Keratinocyte (primary cell): ENCODE data around the gene VSIG4. TPM values are rescaled to one million over a fixed set of nuclear protein-coding genes. Genes with fewer than 3 reads are reported as not detected.
"Not testable (repeated sequence)": the region's sequence is repeated elsewhere in the genome, so short reads cannot be mapped to it uniquely, and the experiment has no call there.

Source experiments
- DNase-seq: peaks from one replicate; pipeline ENCODE4 v3.0.0-alpha.2; 2011; ENCODE audit warnings: low read depth, missing footprints, low spot score
- FAIRE-seq: peaks from 2 replicates; lab custom pipeline; 2011; peaks lifted over from hg19 to GRCh38; lab: Jason Lieb, UNC
- H2AFZ ChIP-seq: 2 replicates; pipeline ENCODE4 v1.6.0; 2012; ENCODE audit warnings: low read length, control low read depth, inconsistent platforms; ENCODE audit not compliant: control insufficient read depth
- H3K27ac ChIP-seq: 2 replicates; pipeline ENCODE4 v1.5.1; 2011; ENCODE audit warnings: low read length; ENCODE audit not compliant: control insufficient read depth, insufficient read depth
- H3K27me3 ChIP-seq: 3 replicates; pipeline ENCODE4 v1.6.0; 2011; ENCODE audit warnings: low read length; ENCODE audit not compliant: control insufficient read depth, insufficient read depth; ENCODE audit errors: extremely low read depth
- H3K36me3 ChIP-seq, 2 experiments: 2 replicates in 1 of 2; 3 replicates in 1 of 2; pipeline ENCODE4 v1.5.1; 2011; ENCODE audit warnings: low read length in 2 of 2, mild to moderate bottlenecking in 1 of 2; ENCODE audit not compliant: control insufficient read depth in 2 of 2, insufficient read depth in 2 of 2; ENCODE audit errors: extremely low read depth in 1 of 2
- H3K4me1 ChIP-seq: 3 replicates; pipeline ENCODE4 v1.5.1; 2011; ENCODE audit warnings: low read length; ENCODE audit not compliant: control insufficient read depth, insufficient read depth; ENCODE audit errors: extremely low read depth
- H3K4me2 ChIP-seq: 3 replicates; pipeline ENCODE4 v1.6.0; 2011; ENCODE audit warnings: low read depth, low read length; ENCODE audit not compliant: control insufficient read depth, insufficient read depth; ENCODE audit errors: extremely low read depth
- H3K4me3 ChIP-seq, 3 experiments: fragments of 200-600 bp in 1 of 3; sonication (generic) in 1 of 3; 2 replicates in 2 of 3; 3 replicates in 1 of 3; pipeline ENCODE4 v1.5.1; 2011 to 2016; ENCODE audit warnings: low read length in 3 of 3, mild to moderate bottlenecking in 3 of 3, control low read depth in 2 of 3, inconsistent platforms in 1 of 3, low read depth in 1 of 3, mixed read lengths in 1 of 3, mixed run types in 1 of 3, moderate library complexity in 1 of 3; ENCODE audit not compliant: control insufficient read depth in 2 of 3, insufficient read depth in 2 of 3; ENCODE audit errors: extremely low read depth in 1 of 3
- H3K79me2 ChIP-seq: 2 replicates; pipeline ENCODE4 v1.6.0; 2012; ENCODE audit warnings: low read length; ENCODE audit not compliant: control insufficient read depth, insufficient read depth
- H3K9ac ChIP-seq: 3 replicates; pipeline ENCODE4 v1.6.0; 2011; ENCODE audit warnings: low read length; ENCODE audit not compliant: control insufficient read depth, insufficient read depth; ENCODE audit errors: extremely low read depth
- H3K9me1 ChIP-seq: 3 replicates; pipeline ENCODE4 v1.6.0; 2011; ENCODE audit warnings: low read length; ENCODE audit not compliant: control insufficient read depth, insufficient read depth; ENCODE audit errors: extremely low read depth
- H3K9me3 ChIP-seq: 2 replicates; pipeline ENCODE4 v1.5.1; 2012; ENCODE audit warnings: low read depth, low read length; ENCODE audit not compliant: control insufficient read depth
- H4K20me1 ChIP-seq: 3 replicates; pipeline ENCODE4 v1.6.0; 2011; ENCODE audit warnings: low read length; ENCODE audit not compliant: control insufficient read depth, insufficient read depth; ENCODE audit errors: extremely low read depth
- EZH2 ChIP-seq: IDR thresholded peaks from one replicate; pipeline ENCODE4 v1.6.1; 2012; ENCODE audit warnings: inconsistent platforms, mild to moderate bottlenecking, low read length, moderate library complexity
- dilution Hi-C: fragments of 300-500 bp; cut with MboI; formaldehyde crosslinking; loops from one replicate; pipeline ENCODE4 v1.7.0; 2020; ENCODE audit warnings: low sequenced_read_pairs; ENCODE audit not compliant: extremely low pct_ligation_motif_present
- polyA plus RNA-seq, 5 experiments: library from polyadenylated mRNA; depleted of rRNA in 3 of 5; stranded (reverse) in 3 of 5; stranded (forward) in 1 of 5; unstranded in 1 of 5; fragments of >200 nt; gene quantifications; 1 replicate in 1 of 5; 2 replicates in 3 of 5; 3 replicates in 1 of 5; pipeline versions ENCODE4 v1.2.1 to v1.2.3, GENCODE V29; 2011 to 2012; ENCODE audit warnings: missing spikeins in 2 of 5, low read depth in 1 of 5, low replicate concordance in 1 of 5
- TF ChIP-seq, protein P1 (sequence below), 3 experiments: IDR thresholded peaks in 1 of 3; conservative IDR thresholded peaks in 1 of 3; optimal IDR thresholded peaks in 1 of 3; 2 replicates in 2 of 3; 3 replicates in 1 of 3; pipeline versions ENCODE3 to v1.5.1; 2011; ENCODE audit warnings: low read length in 3 of 3, mild to moderate bottlenecking in 3 of 3, moderate library complexity in 2 of 3, control low read depth in 1 of 3, inconsistent platforms in 1 of 3; ENCODE audit not compliant: insufficient read depth in 2 of 3; ENCODE audit errors: extremely low read depth in 1 of 3

VSIG4 gene
- polyA plus RNA-seq, 1 donor (not counting 4 experiments of a cell fraction or from before 2014, with no cell fraction given) = not detected

DNA sequence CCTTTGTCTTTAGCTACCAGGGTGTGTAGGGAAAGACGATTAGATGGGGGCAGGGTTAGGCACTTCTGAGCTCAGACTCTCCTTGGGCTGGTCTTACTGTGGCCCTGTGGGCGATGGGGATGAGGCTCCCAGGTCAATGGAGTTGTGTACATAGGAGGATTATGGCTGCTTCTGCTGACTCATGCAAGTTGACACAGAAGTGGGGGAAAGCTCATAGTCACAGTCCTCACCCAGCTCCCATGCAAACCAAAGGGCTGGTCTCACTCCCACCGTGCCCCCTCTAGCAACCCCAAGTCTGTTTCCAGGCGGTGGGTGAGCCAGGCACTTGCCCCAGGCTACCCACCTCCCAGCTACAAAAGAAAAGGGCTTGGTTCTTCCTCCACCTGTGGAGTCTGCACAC, 24.4 kb upstream of the VSIG4 start:
- no peak overlapping the region for H3K4me3 ChIP-seq
- no peaks in the 10 kb centered on the region for H3K36me3 ChIP-seq
- FAIRE-seq (no peak), DNase-seq (no peak)
- dilution Hi-C loops = no loop called here
- no peaks in the 10 kb centered on the region for H4K20me1 ChIP-seq
- no peaks in the 10 kb centered on the region for H3K9me1 ChIP-seq
- H3K9me3 ChIP-seq = no peaks in the 10 kb centered on the region
- H3K27ac ChIP-seq = no peak overlapping the region
- H3K79me2 ChIP-seq = no peaks in the 10 kb centered on the region
- no peak overlapping the region for H2AFZ ChIP-seq
- H3K27me3 ChIP-seq = no peaks in the 10 kb centered on the region
- TF ChIP-seq, protein P1, sequence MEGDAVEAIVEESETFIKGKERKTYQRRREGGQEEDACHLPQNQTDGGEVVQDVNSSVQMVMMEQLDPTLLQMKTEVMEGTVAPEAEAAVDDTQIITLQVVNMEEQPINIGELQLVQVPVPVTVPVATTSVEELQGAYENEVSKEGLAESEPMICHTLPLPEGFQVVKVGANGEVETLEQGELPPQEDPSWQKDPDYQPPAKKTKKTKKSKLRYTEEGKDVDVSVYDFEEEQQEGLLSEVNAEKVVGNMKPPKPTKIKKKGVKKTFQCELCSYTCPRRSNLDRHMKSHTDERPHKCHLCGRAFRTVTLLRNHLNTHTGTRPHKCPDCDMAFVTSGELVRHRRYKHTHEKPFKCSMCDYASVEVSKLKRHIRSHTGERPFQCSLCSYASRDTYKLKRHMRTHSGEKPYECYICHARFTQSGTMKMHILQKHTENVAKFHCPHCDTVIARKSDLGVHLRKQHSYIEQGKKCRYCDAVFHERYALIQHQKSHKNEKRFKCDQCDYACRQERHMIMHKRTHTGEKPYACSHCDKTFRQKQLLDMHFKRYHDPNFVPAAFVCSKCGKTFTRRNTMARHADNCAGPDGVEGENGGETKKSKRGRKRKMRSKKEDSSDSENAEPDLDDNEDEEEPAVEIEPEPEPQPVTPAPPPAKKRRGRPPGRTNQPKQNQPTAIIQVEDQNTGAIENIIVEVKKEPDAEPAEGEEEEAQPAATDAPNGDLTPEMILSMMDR (optimal IDR thresholded peaks at IDR 0.05 in 1 of 3, IDR thresholded peaks at IDR 0.05 in 1 of 3, conservative IDR thresholded peaks at IDR 0.05 in 1 of 3; ENCODE audit: extremely low read depth in 1 of 3, insufficient read depth in 2 of 3, low read length in 3 of 3) = no peak
- TF ChIP-seq EZH2 = no peak
- H3K9ac ChIP-seq = no peak overlapping the region
- no peaks in the 10 kb centered on the region for H3K4me1 ChIP-seq
- H3K4me2 ChIP-seq = no peak overlapping the region

DNA sequence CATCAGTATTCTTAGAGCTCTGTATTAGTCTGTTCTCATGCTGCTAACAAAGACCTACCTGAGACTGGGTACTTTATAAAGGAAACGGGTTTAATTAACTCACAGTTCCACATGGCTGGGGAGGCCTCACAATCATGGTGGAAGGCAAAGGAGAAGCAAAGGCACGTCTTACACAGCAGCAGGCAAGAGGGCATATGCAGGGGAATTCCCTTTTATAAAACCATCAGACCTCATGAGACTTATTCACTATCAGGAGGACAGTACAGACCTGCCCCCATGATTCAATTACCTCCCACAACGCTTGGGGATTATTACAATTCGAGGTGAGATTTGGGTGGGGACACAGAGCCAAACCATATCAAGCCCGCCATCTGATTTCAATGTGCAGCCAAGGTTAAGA, 17.1 kb upstream of the VSIG4 start:
- H2AFZ ChIP-seq, H3K4me3 ChIP-seq, H3K27me3 ChIP-seq, H3K4me1 ChIP-seq, H3K9ac ChIP-seq, H3K27ac ChIP-seq, H4K20me1 ChIP-seq, H3K9me3 ChIP-seq, dilution Hi-C loops, H3K36me3 ChIP-seq, FAIRE-seq, H3K4me2 ChIP-seq, H3K9me1 ChIP-seq, DNase-seq, H3K79me2 ChIP-seq: not testable (repeated sequence)

DNA sequence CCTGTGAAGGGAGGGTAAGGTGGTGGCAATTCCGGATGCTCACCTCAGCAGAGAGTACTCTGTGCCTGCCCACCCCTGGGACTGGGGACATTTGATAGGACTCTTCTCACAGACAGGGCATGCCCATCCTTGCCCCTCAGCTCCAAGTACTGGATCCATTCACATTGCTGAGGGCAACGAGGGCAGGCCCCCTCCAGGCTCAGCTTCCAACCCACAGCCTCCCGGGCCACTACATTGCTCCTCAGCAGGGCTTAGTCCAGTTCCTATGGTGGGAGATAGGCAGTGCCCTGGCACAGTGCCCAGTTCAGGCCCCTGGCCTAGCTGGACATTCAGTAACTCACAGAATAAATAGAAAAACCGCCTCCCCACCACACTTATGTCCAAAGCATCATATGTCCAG, 15.1 kb upstream of the VSIG4 start:
- Histone ChIP-seq H3K79me2 (no peaks in the 10 kb centered on the region), H3K9ac (no peak overlapping the region), H2AFZ (no peak overlapping the region), H3K9me3 (no peaks in the 10 kb centered on the region), H3K36me3 (no peaks in the 10 kb centered on the region), H3K4me3 (no peak overlapping the region), H3K4me2 (no peak overlapping the region), H3K27ac (no peak overlapping the region), H3K27me3 (no peaks in the 10 kb centered on the region), H3K9me1 (no peaks in the 10 kb centered on the region), H3K4me1 (no peaks in the 10 kb centered on the region), H4K20me1 (no peaks in the 10 kb centered on the region)
- TF ChIP-seq, protein P1 (optimal IDR thresholded peaks at IDR 0.05 in 1 of 3, IDR thresholded peaks at IDR 0.05 in 1 of 3, conservative IDR thresholded peaks at IDR 0.05 in 1 of 3; ENCODE audit: extremely low read depth in 1 of 3, insufficient read depth in 2 of 3, low read length in 3 of 3) = no peak
- TF ChIP-seq EZH2 = no peak
- dilution Hi-C loops = no loop called here
- no peak for FAIRE-seq
- no peak for DNase-seq
